HG03064 (cell line): ENCODE results near the gene LAMA1.

Source experiments
- ATAC-seq: cut with Tn5 transposase; IDR thresholded peaks from one replicate; pipeline ENCODE4 v1.9.1; 2021; ENCODE audit warnings: low read depth; ENCODE audit not compliant: unreplicated experiment

LAMA1 gene

DNA sequence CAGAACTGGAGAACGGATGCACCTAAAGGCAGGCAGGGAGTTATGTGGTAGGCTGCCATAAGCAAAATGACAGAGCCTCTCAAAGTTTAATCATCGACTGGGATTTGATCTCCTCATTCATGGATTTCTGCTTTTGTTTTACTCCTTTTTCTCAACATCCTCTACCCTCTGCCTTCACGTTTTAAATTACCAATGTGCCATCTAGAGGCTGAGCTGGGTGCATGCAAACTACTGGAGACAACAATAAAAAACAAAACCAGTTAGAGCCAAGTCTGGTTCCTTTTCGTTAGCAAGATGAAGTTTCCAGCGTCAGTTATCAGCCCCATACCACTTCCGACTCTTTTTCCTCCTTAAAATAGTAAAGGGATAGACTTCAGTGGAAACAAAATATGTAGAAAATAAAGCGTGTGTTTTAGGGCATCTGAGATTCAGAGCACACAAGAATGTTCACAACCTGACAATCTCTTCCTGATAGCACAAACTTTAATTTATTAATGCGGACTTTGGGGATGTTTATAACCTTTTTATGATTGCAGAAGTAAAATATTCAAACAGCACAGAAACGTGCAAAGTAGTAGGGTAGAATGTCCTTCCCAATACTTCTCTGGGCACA is 117.0 kb downstream of the LAMA1 start:
- no peak for ATAC-seq

DNA sequence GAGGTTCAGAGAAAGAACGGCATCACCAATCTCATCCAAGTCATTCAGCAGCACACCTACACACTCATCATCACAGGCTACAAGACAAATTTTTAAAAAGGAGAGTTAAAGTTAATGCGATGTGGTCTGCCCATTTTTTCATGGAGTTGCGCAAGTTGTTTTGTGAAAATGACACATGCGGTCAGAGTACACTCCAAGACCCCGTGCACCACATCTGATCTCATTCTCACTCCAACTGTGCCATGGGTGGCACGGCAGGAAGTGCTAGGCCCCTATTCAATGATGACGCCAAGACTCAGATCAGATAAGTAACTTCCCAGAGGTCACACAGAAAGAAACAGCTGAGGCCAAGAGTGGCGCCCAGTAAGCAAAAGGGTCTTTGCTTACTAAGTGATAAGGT is 119.8 kb downstream of the LAMA1 start:
- no peak for ATAC-seq

DNA sequence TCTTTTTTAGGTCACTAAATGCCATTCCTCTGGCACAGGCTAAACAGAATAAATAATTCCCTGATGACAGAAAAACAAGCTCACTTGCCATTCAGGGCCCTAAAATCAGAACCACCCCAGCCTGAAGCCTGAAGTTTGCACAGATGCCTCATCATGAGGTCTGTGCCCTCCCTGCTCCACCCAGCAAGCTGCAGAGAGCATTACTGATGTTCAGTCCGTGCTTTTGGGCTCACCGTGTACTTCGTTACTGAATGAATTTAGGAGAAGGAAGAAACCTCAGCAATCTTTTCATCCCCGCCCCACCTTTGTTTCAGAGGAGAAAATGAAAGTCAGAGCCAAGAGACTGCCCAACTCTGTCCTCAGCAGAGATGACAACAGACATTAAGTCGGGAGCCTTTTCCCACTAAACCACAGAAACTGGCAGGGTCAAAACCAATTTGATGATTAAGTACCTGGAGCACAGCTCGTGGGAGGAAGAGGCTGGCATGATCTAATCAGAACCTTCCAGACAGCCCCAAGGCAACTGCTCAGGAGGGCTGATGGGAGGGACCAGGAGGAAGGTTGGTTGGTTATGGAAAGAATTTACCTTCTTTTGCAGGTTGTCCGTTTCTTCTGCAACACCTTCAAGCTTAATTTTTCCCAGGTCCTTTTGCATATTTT is 122.7 kb downstream of the LAMA1 start:
- no peak for ATAC-seq

DNA sequence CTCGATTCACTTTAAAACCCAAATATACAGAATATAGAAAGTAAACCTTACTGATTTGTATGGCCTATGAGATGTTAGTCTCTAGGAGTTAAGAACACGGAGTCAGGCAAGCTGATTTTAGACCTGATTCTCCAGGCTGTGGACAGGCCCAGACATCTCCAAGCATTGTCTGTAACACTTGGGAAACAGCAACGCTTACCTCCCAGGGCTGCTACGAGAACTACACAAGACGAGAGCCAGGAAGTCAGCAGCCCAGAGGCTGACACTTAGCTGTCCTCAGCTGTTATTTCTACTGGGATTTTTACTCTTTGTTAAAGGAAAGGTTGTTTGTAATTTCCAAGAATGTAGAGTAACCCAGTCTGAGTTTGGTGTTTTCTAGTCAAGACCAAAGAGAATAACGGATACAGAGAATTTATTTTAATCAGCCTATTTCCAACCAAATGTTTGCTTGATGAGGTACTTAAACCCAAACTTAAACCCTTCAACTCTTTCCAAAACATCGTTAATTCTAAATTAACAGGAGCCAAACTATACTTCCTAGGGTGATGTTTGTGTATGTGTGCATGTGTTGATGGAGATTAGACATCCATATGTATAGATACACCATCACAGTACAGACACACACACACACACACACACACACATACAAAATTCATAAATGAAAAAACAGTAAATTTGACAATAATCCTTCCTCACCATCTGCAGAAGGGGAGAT is 123.4 kb downstream of the LAMA1 start:
- ATAC-seq, result no peak

DNA sequence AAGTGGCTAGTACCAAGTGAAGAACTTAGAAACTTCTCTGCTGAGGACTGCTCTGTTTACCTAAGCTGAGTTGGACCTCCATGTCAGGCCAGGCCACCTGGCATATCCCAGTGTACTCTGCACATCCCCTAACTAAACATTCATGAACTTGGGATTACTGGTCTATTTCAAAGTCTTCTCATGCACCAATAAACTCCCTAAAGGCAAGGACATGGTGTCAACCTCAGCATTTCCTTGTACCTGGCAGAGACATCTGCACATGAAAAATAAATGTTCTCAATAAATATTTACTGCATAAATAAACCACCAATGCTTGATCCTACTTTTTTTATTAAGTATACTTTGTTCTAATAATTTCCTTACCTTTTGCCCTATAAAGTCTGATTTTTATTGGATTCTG is 124.8 kb downstream of the LAMA1 start:
- ATAC-seq, result no peak

- no peak for ATAC-seq
Measured at GRCh38 chr18:6983366-6983765, 134.2 kb downstream of the LAMA1 start.

DNA sequence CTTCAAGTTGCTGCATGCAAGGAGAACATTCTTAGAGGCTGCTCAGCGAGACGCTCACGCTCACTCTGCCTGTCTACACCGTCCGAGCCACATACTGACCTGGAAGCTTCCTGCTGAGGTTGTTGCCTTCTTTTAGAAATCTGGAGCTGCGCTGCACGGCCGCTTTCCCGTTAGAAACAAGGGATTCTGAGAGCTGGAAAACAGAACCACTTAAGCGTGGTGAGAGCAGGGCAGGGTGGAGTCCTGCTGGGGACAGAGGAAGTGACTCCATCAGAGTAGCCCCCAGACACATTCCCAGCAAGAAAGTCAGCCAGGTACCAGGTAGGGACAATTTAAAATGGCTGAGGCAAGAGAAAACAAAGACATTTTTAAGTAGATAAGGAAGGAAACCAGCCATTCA is 135.2 kb downstream of the LAMA1 start:
- no peak for ATAC-seq

- ATAC-seq, result no peak
Measured at GRCh38 chr18:6980363-6980762, 137.2 kb downstream of the LAMA1 start.

GRCh38 chr18:6979954-6980353 is 137.6 kb downstream of the LAMA1 start:
- ATAC-seq, result no peak

- ATAC-seq, result no peak
Measured at GRCh38 chr18:6976935-6977334, 140.7 kb downstream of the LAMA1 start.

DNA sequence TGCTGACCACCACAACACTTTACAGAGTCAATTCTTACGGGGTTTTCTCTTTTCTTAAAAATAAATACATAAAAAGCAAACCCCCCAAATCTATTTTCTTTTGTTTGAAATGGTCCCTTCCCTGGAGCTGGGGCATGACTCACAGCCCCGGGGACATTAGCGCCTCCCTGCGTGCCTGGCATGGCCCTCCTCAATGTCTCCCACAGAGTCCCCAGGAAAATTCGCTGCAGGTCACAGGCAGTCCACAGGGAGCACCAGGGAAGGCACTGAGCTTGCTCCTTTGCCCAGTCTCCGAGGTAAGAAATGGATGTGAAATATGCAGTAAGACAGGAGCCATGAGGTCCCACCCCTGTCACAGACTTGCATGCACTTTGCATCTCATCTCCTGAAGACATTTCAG is 142.5 kb downstream of the LAMA1 start:
- no peak for ATAC-seq

- ATAC-seq, result no peak
Measured at GRCh38 chr18:6971823-6972478, 145.6 kb downstream of the LAMA1 start.

- no peak for ATAC-seq
Measured at GRCh38 chr18:6963452-6964097, 154.0 kb downstream of the LAMA1 start.

- ATAC-seq, result no peak
Measured at GRCh38 chr18:6962571-6963451, 154.8 kb downstream of the LAMA1 start.

- ATAC-seq, result no peak
Measured at GRCh38 chr18:6961331-6961730, 156.3 kb downstream of the LAMA1 start.

GRCh38 chr18:6960656-6961055 is 156.9 kb downstream of the LAMA1 start:
- ATAC-seq, result no peak

GRCh38 chr18:6960124-6960523 is 157.5 kb downstream of the LAMA1 start:
- no peak for ATAC-seq

DNA sequence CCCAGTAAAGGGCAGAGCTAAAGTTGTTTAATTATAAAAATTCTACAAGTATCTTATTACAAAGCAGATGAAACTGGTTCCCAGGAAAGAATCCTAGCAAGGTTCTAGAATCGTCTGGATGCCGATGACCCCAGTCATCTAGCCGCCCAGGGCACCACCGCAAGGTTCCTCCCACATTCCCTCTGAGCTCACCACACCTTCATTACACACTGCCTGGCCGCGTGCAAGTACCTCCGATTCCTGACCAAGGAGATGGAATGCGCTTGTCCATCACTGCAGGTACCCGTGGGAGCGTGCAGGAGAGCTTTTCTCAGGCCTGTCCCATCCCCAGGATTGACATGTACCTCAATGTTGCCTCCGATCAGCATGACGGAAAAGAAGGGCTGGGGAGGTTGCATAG is 158.5 kb downstream of the LAMA1 start:
- no peak for ATAC-seq

DNA sequence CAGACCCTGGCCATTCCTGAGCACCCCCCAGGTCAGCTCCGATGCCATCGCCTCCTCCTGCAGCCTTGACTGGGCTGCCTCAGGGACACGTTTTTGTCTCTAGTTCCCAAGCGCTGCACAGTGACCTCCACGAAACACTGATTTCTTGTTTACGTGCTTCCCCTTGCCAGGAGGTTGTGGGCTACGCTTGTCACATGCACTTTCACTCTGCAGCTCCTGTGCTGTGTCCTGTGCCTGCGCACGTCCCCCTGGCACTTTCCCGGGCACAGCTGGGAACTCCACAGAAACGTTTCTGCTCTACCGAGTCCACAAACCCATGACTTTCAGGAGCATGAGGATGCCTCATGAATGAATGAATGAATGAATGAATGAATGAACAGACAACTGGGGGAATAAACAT is 160.6 kb downstream of the LAMA1 start:
- ATAC-seq, result no peak

DNA sequence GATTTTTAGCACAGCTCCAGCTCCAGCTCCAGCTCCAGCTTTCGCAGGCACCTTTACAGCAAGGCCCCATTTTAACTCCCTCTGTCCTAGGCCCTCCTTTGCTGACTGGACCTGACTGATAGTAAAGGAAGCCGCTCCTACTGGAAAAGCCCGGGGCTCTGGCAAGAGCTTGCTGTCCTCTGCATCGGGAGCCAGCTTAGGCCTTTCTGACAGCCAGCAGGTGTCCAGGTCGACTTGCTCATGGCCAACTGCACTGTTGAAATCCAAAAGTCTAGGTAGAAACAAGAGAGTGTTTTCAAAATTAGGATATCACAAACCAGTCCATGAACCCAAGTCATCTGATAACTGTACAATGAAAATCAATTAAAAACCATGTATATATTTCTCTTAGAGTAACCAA is 161.1 kb downstream of the LAMA1 start:
- ATAC-seq, result no peak
